IMR-90 (cell line): ENCODE results near the gene HDAC7. TPM values are rescaled to one million over a fixed set of nuclear protein-coding genes. Genes with fewer than 3 reads are reported as not detected.

Experiments used
- ATAC-seq: fragments of 200-7000 bp; cut with Tn5 transposase; 2 replicates; pipeline ENCODE4 v1.9.1; 2020; ENCODE audit warnings: low read depth, mild to moderate bottlenecking, moderate library complexity
- BruUV-seq: library from RNA; stranded (reverse); fragments of 400-500 nt; replicated peaks from 2 replicates; lab custom pipeline; 2021; lab: Mats Ljungman, UMichigan
- CTCF ChIA-PET: fragments of 300-600 bp; formaldehyde crosslinking; extraction: SDS; loops from one replicate; lab custom pipeline; 2021; ENCODE audit warnings: antibody characterized with exemption; lab: Yijun Ruan, JAX
- POLR2A ChIA-PET: fragments of 300-600 bp; sonication (Branson Sonifier 250); formaldehyde crosslinking; loops from one replicate; lab custom pipeline; 2022; ENCODE audit warnings: antibody characterized with exemption; ENCODE audit not compliant: unreplicated experiment; lab: Charles Lee
- DNase-seq: peaks from one replicate; pipeline ENCODE4 v3.0.0; 2013
- H2AFZ ChIP-seq: replicated peaks from 2 replicates; pipeline ENCODE3; 2013; ENCODE audit warnings: low read length, mild to moderate bottlenecking; ENCODE audit not compliant: poor library complexity
- H2AK5ac ChIP-seq: 2 replicates; pipeline ENCODE4 v1.6.1; 2013; ENCODE audit warnings: low read depth, low read length, inconsistent platforms
- H2AK9ac ChIP-seq: replicated peaks from 2 replicates; pipeline ENCODE3; 2013; ENCODE audit warnings: mild to moderate bottlenecking, low read depth, low read length, moderate library complexity; ENCODE audit not compliant: poor library complexity
- H2BK120ac ChIP-seq: 2 replicates; pipeline ENCODE4 v1.6.1; 2013; ENCODE audit warnings: low read depth, low read length, inconsistent platforms
- H2BK15ac ChIP-seq: 3 replicates; pipeline ENCODE4 v1.6.1; 2013; ENCODE audit warnings: low read depth, low read length, inconsistent platforms
- H2BK20ac ChIP-seq: 2 replicates; pipeline ENCODE4 v1.6.1; 2013; ENCODE audit warnings: low read depth, mild to moderate bottlenecking, inconsistent platforms, low read length, moderate library complexity
- H2BK5ac ChIP-seq: 2 replicates; pipeline ENCODE4 v1.6.1; 2013; ENCODE audit warnings: mild to moderate bottlenecking, low read depth, low read length, inconsistent platforms; ENCODE audit not compliant: poor library complexity, severe bottlenecking
- H3K14ac ChIP-seq: replicated peaks from 2 replicates; pipeline ENCODE4 v1.6.1; 2013; ENCODE audit warnings: low read depth, low read length, inconsistent platforms
- H3K18ac ChIP-seq: 2 replicates; pipeline ENCODE4 v1.6.1; 2013; ENCODE audit warnings: low read depth, low read length, control low read depth
- H3K23ac ChIP-seq: 2 replicates; pipeline ENCODE4 v1.6.1; 2013; ENCODE audit warnings: low read depth, low read length, inconsistent platforms
- H3K27ac ChIP-seq: 2 replicates; pipeline ENCODE4 v1.5.1; 2013; ENCODE audit warnings: mild to moderate bottlenecking, control low read depth, low read length; ENCODE audit not compliant: insufficient read depth
- H3K27me3 ChIP-seq: 2 replicates; pipeline ENCODE4 v1.6.1; 2013; ENCODE audit warnings: low read length; ENCODE audit not compliant: control insufficient read depth, insufficient read depth
- H3K36me3 ChIP-seq: 2 replicates; pipeline ENCODE4 v1.6.1; 2013; ENCODE audit warnings: low read length, mixed read lengths; ENCODE audit not compliant: control insufficient read depth, insufficient read depth
- H3K4ac ChIP-seq: 2 replicates; pipeline ENCODE4 v1.6.1; 2013; ENCODE audit warnings: low read depth, low read length, inconsistent platforms
- H3K4me1 ChIP-seq: 2 replicates; pipeline ENCODE4 v1.6.1; 2013; ENCODE audit warnings: low read length, mixed read lengths; ENCODE audit not compliant: control insufficient read depth, insufficient read depth
- H3K4me2 ChIP-seq: 2 replicates; pipeline ENCODE4 v1.6.1; 2013; ENCODE audit warnings: low read depth, mild to moderate bottlenecking, control low read depth, low read length, moderate library complexity
- H3K4me3 ChIP-seq: 2 replicates; pipeline ENCODE4 v1.5.1; 2013; ENCODE audit warnings: low read depth, mild to moderate bottlenecking, control low read depth, low read length, moderate library complexity; ENCODE audit not compliant: insufficient read depth
- H3K56ac ChIP-seq: 2 replicates; pipeline ENCODE4 v1.6.1; 2013; ENCODE audit warnings: low read length, inconsistent platforms; ENCODE audit not compliant: insufficient read depth; ENCODE audit errors: extremely low read depth
- H3K79me1 ChIP-seq, 2 experiments: 2 replicates each; pipeline ENCODE4 v1.6.1; 2013; ENCODE audit warnings: low read length in 2 of 2, inconsistent platforms in 1 of 2, low read depth in 1 of 2
- H3K9ac ChIP-seq: 2 replicates; pipeline ENCODE4 v1.6.1; 2013; ENCODE audit warnings: low read depth, low read length, control low read depth
- H3K9me1 ChIP-seq: 2 replicates; pipeline ENCODE4 v1.6.1; 2013; ENCODE audit warnings: low read length, inconsistent platforms; ENCODE audit not compliant: insufficient read depth
- H3K9me3 ChIP-seq: 2 replicates; pipeline ENCODE4 v1.6.1; 2013; ENCODE audit warnings: low read length; ENCODE audit not compliant: control insufficient read depth, insufficient read depth
- H4K20me1 ChIP-seq: 2 replicates; pipeline ENCODE4 v1.6.1; 2013; ENCODE audit warnings: low read length, inconsistent platforms; ENCODE audit not compliant: insufficient read depth
- H4K5ac ChIP-seq: 2 replicates; pipeline ENCODE4 v1.6.1; 2013; ENCODE audit warnings: mild to moderate bottlenecking, low read depth, low read length, control low read depth
- H4K8ac ChIP-seq, 2 experiments: 2 replicates each; pipeline ENCODE4 v1.6.1; 2013; ENCODE audit warnings: low read depth in 2 of 2, low read length in 2 of 2, control low read depth in 1 of 2, inconsistent platforms in 1 of 2
- H4K91ac ChIP-seq: 2 replicates; pipeline ENCODE4 v1.6.1; 2013; ENCODE audit warnings: low read depth, low read length, inconsistent platforms; ENCODE audit not compliant: insufficient read depth
- BHLHE40 ChIP-seq: fragments of 150-350 bp; IDR thresholded peaks from 2 replicates; pipeline ENCODE4 v1.6.1; 2016; ENCODE audit warnings: mild to moderate bottlenecking, low read depth, low read length
- CEBPB ChIP-seq: IDR thresholded peaks from 2 replicates; pipeline ENCODE4 v1.6.1; 2012; ENCODE audit warnings: low read depth, low read length, improper control_type of control experiment
- CHD1 ChIP-seq: IDR thresholded peaks from 2 replicates; pipeline ENCODE4 v1.6.1; 2012; ENCODE audit warnings: low read depth, low read length, improper control_type of control experiment
- FOS ChIP-seq: fragments of 150-350 bp; IDR thresholded peaks from 2 replicates; pipeline ENCODE4 v1.6.1; 2016; ENCODE audit warnings: low read depth, low read length
- MAZ ChIP-seq: IDR thresholded peaks from 2 replicates; pipeline ENCODE4 v1.6.1; 2012; ENCODE audit warnings: low read depth, mild to moderate bottlenecking, low read length, improper control_type of control experiment, moderate library complexity, borderline replicate concordance
- MXI1 ChIP-seq: IDR thresholded peaks from 2 replicates; pipeline ENCODE4 v1.6.1; 2012; ENCODE audit warnings: low read depth, mild to moderate bottlenecking, low read length, moderate library complexity, borderline replicate concordance
- NFE2L2 ChIP-seq: fragments of 150-350 bp; IDR thresholded peaks from 2 replicates; pipeline ENCODE4 v1.6.1; 2016; ENCODE audit warnings: low read depth, mild to moderate bottlenecking, low read length
- RAD21 ChIP-seq: IDR thresholded peaks from 2 replicates; pipeline ENCODE4 v1.6.1; 2012; ENCODE audit warnings: low read length, improper control_type of control experiment
- RCOR1 ChIP-seq: IDR thresholded peaks from 2 replicates; pipeline ENCODE4 v1.6.1; 2012; ENCODE audit warnings: mild to moderate bottlenecking, low read length, improper control_type of control experiment; ENCODE audit not compliant: insufficient replicate concordance
- RFX5 ChIP-seq: IDR thresholded peaks from 2 replicates; pipeline ENCODE4 v1.8.0; 2012; ENCODE audit warnings: low read depth, mild to moderate bottlenecking, low read length, moderate library complexity
- SMC3 ChIP-seq: fragments of 150-350 bp; IDR thresholded peaks from 2 replicates; pipeline ENCODE4 v1.6.1; 2016; ENCODE audit warnings: low read depth, mild to moderate bottlenecking, antibody characterized with exemption, low read length, moderate library complexity
- WGBS, 2 experiments: methylation state at CpG; one replicate each; pipeline versions ENCODE4 v1.1.5 to v1.1.7; 2013; ENCODE audit warnings: missing lambda C conversion rate in 2 of 2; ENCODE audit not compliant: insufficient read length in 1 of 2; ENCODE audit errors: extremely low coverage in 2 of 2; 5-methylcytosine and 5-hydroxymethylcytosine counted together
- dilution Hi-C: fragments of 300-500 bp; cut with HindIII; formaldehyde crosslinking; loops from one replicate; pipeline ENCODE4 v1.14.3; 2018; ENCODE audit warnings: low sequenced_read_pairs; ENCODE audit not compliant: unreplicated experiment
- in situ Hi-C: fragments of 300-500 bp; cut with MboI; formaldehyde crosslinking; loops from 3 replicates; pipeline ENCODE4 v1.14.3; 2019; ENCODE audit warnings: low sequenced_read_pairs, inconsistent platforms, mixed read lengths
- intact Hi-C: fragments of 100-400 bp; cut with micrococcal nuclease; formaldehyde crosslinking; loops from 2 replicates; pipeline ENCODE4 v1.10.0; 2022
- polyA plus RNA-seq, 3 experiments: library from polyadenylated mRNA; depleted of rRNA; stranded (reverse); fragments of >200 nt; gene quantifications; 2 replicates each; pipeline ENCODE4 v1.2.3, GENCODE V29; 2012; ENCODE audit warnings: low replicate concordance in 1 of 3
- total RNA-seq: library from RNA; depleted of rRNA; stranded (reverse); fragments of >200 nt; gene quantifications from 2 replicates; pipeline ENCODE4 v1.2.3, GENCODE V29; 2012

HDAC7 gene
- total and polyA plus RNA-seq, 2 of the 4 experiments (the other 2 are of a cell fraction): 10.4 to 64.7 TPM

DNA sequence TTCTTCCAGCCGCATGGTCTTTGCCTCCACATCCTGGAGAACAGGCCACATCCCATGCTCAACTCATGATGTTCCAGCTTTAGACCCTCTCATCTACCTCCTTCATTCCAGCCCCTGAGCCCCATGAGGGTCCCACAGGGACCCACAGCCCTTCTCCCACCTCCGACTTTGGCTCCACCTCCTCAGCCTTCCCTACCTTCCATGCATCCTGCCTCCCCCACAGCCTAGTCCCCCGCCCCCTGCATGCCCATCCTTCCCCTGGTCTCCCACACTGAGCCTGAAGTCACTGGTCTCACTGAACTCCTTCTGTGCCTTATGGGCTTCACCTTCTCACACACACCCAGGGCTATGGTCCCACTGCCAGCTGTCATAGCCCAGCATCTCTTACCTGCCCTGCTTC, 70.8 kb downstream of the HDAC7 start:
- Histone ChIP-seq H2AK5ac (no peak overlapping the region), H4K8ac (no peak overlapping the region), H3K36me3 (no peaks in the 10 kb centered on the region), H2BK15ac (no peak overlapping the region), H3K27ac (no peak overlapping the region), H3K27me3 (peaks cover 24% of the 10 kb centered on the region), H2BK20ac (no peak overlapping the region), H3K9me3 (no peaks in the 10 kb centered on the region), H3K4ac (no peak overlapping the region), H3K9me1 (peaks cover 9% of the 10 kb centered on the region; the same call in 1 of the 2 replicates), H2AFZ (no peak overlapping the region), H4K91ac (no peak overlapping the region), H3K23ac (no peak overlapping the region), H3K4me1 (peaks cover 12% of the 10 kb centered on the region), H3K4me2 (no peak overlapping the region), H3K79me1 (no peaks in the 10 kb centered on the region), H3K4me3 (no peak overlapping the region), H4K5ac (no peak overlapping the region), H3K56ac (no peak overlapping the region), H4K20me1 (no peaks in the 10 kb centered on the region), H3K14ac (no peak overlapping the region), H3K18ac (no peak overlapping the region), H3K9ac (no peak overlapping the region), H2BK5ac (no peak overlapping the region), H2AK9ac (no peak overlapping the region), H2BK120ac (no peak overlapping the region)
- ChIA-PET POLR2A (no interaction called here), CTCF (no interaction called here)
- dilution Hi-C loops (no loop called here), in situ Hi-C loops (loop anchor here (10.0 kb wide), 1 partner anchor 86 kb away; no protein-coding TSS in a partner anchor), intact Hi-C loops (no loop called here)
- no peak for ATAC-seq
- whole genome bisulfite sequencing, 2 experiments: 94% methylated on average over 2 of the region's 3 CpGs; no CpG with 5 or more reads in 1 of the 2 experiments
- DNase-seq: no peak
- no peak for TF ChIP-seq CHD1
- TF ChIP-seq BHLHE40: no peak
- TF ChIP-seq MAZ: no peak
- TF ChIP-seq SMC3: no peak
- TF ChIP-seq CEBPB: no peak
- TF ChIP-seq FOS: no peak
- TF ChIP-seq MXI1: no peak
- TF ChIP-seq NFE2L2: no peak
- no peak for TF ChIP-seq RAD21
- TF ChIP-seq RCOR1: no peak
- no peak for TF ChIP-seq RFX5
- BruUV-seq: no TSS peak
